ENCODE results near the gene OR13C4. TPM values are rescaled to one million over a fixed set of nuclear protein-coding genes. Genes with fewer than 3 reads are reported as not detected.

Gene OR13C4
- total and polyA plus RNA-seq, 2 of the 4 experiments (the other 2 are of a cell fraction) = not detected

DNA sequence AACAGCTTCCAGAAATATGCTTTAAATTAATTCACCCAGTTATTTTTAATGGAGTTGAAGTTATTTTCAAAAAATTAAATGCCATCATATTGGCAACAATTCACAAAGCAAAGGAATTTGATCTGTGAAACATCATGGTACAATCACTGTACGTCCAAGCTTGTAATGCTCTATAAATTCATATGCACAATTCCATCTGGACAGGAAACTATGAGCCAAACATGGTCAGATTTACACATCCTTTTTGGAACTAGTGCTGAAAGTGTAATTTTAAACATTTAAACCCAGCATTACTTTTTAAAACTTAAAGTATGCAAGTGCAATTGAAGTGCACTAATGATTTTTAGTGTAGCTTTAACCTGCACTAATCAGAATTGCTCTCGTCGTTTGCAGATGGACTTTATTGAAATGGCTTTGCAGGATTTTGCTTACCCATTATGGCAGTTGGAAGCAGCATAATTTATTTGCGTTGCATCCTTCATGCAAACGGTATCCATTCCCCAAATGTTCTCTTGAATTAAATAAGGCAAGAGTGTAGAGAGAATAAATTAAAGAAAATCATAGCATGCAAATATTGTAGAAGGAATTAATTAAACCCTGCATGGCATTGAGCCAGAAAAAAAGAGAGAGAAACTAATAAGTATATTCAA lies 44.0 kb downstream of the OR13C4 start:
- ATAC-seq (ENCODE audit: low read depth) (no peak), DNase-seq (no peak)
- H3K18ac ChIP-seq (ENCODE audit: low read depth, low read length) = no peak overlapping the region
- no peaks in the 10 kb centered on the region for H3K79me1 ChIP-seq (ENCODE audit: low read depth in 1 of 2, low read length in 2 of 2)
- no peak overlapping the region for H2AK5ac ChIP-seq (ENCODE audit: low read depth, low read length)
- no peak overlapping the region for H3K4me2 ChIP-seq (ENCODE audit: low read depth, low read length)
- BruUV-seq (replicated peaks) = no TSS peak
- dilution Hi-C loops (cut with HindIII; ENCODE audit: low sequenced_read_pairs, unreplicated experiment) (no loop called here), in situ Hi-C loops (cut with MboI; ENCODE audit: low sequenced_read_pairs) (no loop called here), intact Hi-C loops (cut with micrococcal nuclease) (no loop called here)
- no peak overlapping the region for H4K91ac ChIP-seq (ENCODE audit: insufficient read depth, low read depth, low read length)
- no peak for TF ChIP-seq POLR2A (IDR thresholded peaks at IDR 0.05; ENCODE audit: low read depth, low read length)
- TF ChIP-seq RAD21 (IDR thresholded peaks at IDR 0.05; ENCODE audit: low read length) = no peak
- no peak for TF ChIP-seq MAZ (IDR thresholded peaks at IDR 0.05; ENCODE audit: borderline replicate concordance, low read depth, low read length)
- no peak for TF ChIP-seq MXI1 (IDR thresholded peaks at IDR 0.05; ENCODE audit: borderline replicate concordance, low read depth, low read length)
- TF ChIP-seq BHLHE40 (IDR thresholded peaks at IDR 0.05; ENCODE audit: low read depth, low read length) = no peak
- TF ChIP-seq RCOR1 (IDR thresholded peaks at IDR 0.05; ENCODE audit: insufficient replicate concordance, low read length) = no peak
- TF ChIP-seq, protein P1, sequence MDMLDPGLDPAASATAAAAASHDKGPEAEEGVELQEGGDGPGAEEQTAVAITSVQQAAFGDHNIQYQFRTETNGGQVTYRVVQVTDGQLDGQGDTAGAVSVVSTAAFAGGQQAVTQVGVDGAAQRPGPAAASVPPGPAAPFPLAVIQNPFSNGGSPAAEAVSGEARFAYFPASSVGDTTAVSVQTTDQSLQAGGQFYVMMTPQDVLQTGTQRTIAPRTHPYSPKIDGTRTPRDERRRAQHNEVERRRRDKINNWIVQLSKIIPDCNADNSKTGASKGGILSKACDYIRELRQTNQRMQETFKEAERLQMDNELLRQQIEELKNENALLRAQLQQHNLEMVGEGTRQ (IDR thresholded peaks at IDR 0.05; ENCODE audit: low read depth, low read length) = no peak
- TF ChIP-seq, protein P2, sequence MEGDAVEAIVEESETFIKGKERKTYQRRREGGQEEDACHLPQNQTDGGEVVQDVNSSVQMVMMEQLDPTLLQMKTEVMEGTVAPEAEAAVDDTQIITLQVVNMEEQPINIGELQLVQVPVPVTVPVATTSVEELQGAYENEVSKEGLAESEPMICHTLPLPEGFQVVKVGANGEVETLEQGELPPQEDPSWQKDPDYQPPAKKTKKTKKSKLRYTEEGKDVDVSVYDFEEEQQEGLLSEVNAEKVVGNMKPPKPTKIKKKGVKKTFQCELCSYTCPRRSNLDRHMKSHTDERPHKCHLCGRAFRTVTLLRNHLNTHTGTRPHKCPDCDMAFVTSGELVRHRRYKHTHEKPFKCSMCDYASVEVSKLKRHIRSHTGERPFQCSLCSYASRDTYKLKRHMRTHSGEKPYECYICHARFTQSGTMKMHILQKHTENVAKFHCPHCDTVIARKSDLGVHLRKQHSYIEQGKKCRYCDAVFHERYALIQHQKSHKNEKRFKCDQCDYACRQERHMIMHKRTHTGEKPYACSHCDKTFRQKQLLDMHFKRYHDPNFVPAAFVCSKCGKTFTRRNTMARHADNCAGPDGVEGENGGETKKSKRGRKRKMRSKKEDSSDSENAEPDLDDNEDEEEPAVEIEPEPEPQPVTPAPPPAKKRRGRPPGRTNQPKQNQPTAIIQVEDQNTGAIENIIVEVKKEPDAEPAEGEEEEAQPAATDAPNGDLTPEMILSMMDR (conservative IDR thresholded peaks at IDR 0.05; ENCODE audit: low read depth, low read length) = no peak
- TF ChIP-seq MAFK (IDR thresholded peaks at IDR 0.05; ENCODE audit: low read depth, low read length) = no peak
- ChIA-PET POLR2A (ENCODE audit: unreplicated experiment) (no interaction called here), CTCF (interaction anchor here (0.5 kb wide), 1 partner anchor 144 kb away, joined by 3 read pairs; no protein-coding TSS in a partner anchor)
- H3K23ac ChIP-seq (ENCODE audit: low read depth, low read length) = no peak overlapping the region
- H4K8ac ChIP-seq (ENCODE audit: low read depth in 2 of 2, low read length in 2 of 2) = no peak overlapping the region
- no peaks in the 10 kb centered on the region for H3K36me3 ChIP-seq (ENCODE audit: control insufficient read depth, insufficient read depth, low read length)
- no peak overlapping the region for H3K9ac ChIP-seq (ENCODE audit: low read depth, low read length)
- no peak overlapping the region for H2BK5ac ChIP-seq (ENCODE audit: low read depth, low read length, poor library complexity, severe bottlenecking)
- H4K20me1 ChIP-seq (ENCODE audit: insufficient read depth, low read length) = no peaks in the 10 kb centered on the region
- no peaks in the 10 kb centered on the region for H3K27me3 ChIP-seq (ENCODE audit: control insufficient read depth, insufficient read depth, low read length)
- H3K14ac ChIP-seq (replicated peaks; ENCODE audit: low read depth, low read length) = no peak overlapping the region
- no peaks in the 10 kb centered on the region for H3K4me1 ChIP-seq (ENCODE audit: control insufficient read depth, insufficient read depth, low read length)
- WGBS, 2 experiments (ENCODE audit: extremely low coverage in 2 of 2, insufficient read length in 1 of 2) = 0% methylated on average over 1 of the region's 5 CpGs; no CpG with 5 or more reads in 1 of the 2 experiments
- no peak overlapping the region for H3K4ac ChIP-seq (ENCODE audit: low read depth, low read length)
- H3K56ac ChIP-seq (ENCODE audit: extremely low read depth, insufficient read depth, low read length) = no peak overlapping the region
- H2BK15ac ChIP-seq (ENCODE audit: low read depth, low read length) = no peak overlapping the region
- no peaks in the 10 kb centered on the region for H3K9me1 ChIP-seq (ENCODE audit: insufficient read depth, low read length)
- H2BK20ac ChIP-seq (ENCODE audit: low read depth, low read length) = no peak overlapping the region
- H2AK9ac ChIP-seq (replicated peaks; ENCODE audit: low read depth, low read length, poor library complexity) = no peak overlapping the region
- no peak overlapping the region for H2AFZ ChIP-seq (replicated peaks; ENCODE audit: low read length, poor library complexity)
- no peak overlapping the region for H4K5ac ChIP-seq (ENCODE audit: low read depth, low read length)
- no peak overlapping the region for H3K4me3 ChIP-seq (ENCODE audit: insufficient read depth, low read depth, low read length)
- H2BK120ac ChIP-seq (ENCODE audit: low read depth, low read length) = no peak overlapping the region
- H3K27ac ChIP-seq (ENCODE audit: insufficient read depth, low read length) = no peak overlapping the region
- peaks cover 2% of the 10 kb centered on the region; the same call in 1 of the 2 replicates for H3K9me3 ChIP-seq (ENCODE audit: control insufficient read depth, insufficient read depth, low read length)

Measured in IMR-90 (cell line).